GM23248 (cell line): ENCODE results near the gene KMT2A.

Experiments used
- EZH2 ChIP-seq: fragments of 200-600 bp; sonication (generic); IDR thresholded peaks from 2 replicates; pipeline ENCODE4 v1.6.1; 2018; ENCODE audit warnings: antibody characterized with exemption, mild to moderate bottlenecking; ENCODE audit not compliant: insufficient read depth, poor library complexity, severe bottlenecking
- EZH2phosphoT487 ChIP-seq: fragments of 200-600 bp; sonication (generic); IDR thresholded peaks from 2 replicates; pipeline ENCODE4 v1.6.1; 2018; ENCODE audit warnings: antibody characterized with exemption, moderate library complexity, mild to moderate bottlenecking, low read depth; ENCODE audit not compliant: insufficient read depth

DNA sequence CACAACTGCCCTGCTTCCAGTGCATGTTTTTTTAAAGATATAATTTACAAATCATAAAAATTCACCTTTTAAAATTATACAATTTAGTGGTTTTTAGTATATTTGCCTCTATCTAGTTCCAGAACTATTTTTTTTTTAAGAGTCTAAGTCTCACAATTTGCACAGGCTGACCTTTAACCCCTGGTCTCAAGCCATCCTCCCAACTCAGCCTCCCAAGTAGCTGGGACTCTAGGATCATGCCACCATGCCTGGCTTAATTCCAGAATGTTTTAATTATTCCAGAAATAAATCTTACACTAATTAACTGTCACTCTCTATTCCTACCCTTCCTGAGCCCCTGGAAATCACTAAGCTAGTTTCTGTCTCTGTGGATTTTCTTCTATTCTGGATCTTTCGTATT is 134.5 kb downstream of the KMT2A start:
- TF ChIP-seq EZH2 (no peak), EZH2phosphoT487 (no peak)
